A549 (cell line): ENCODE data around the gene PRR14. TPM values are rescaled to one million over a fixed set of nuclear protein-coding genes. Genes with fewer than 3 reads are reported as not detected.

Source experiments
- ATAC-seq, 2 experiments: fragments of 200-7000 bp in 1 of 2; fragments of >200 bp in 1 of 2; cut with Nextera tagmentation in 1 of 2; cut with Tn5 transposase in 1 of 2; 3 replicates each; pipeline versions ENCODE4 v1.8.0 to v1.9.1; 2018 to 2020; ENCODE audit warnings: mild to moderate bottlenecking in 1 of 2, moderate library complexity in 1 of 2
- CTCF ChIA-PET: fragments of 300-600 bp; sonication (Branson Sonifier 250); formaldehyde crosslinking; extraction: SDS; loops from one replicate; lab custom pipeline; 2021; ENCODE audit warnings: antibody characterized with exemption, inconsistent platforms; lab: Yijun Ruan, JAX
- POLR2A ChIA-PET: fragments of 350-600 bp; formaldehyde crosslinking; extraction: SDS; loops from one replicate; lab custom pipeline; 2021; ENCODE audit warnings: antibody characterized with exemption, inconsistent platforms; lab: Yijun Ruan, JAX
- DNase-seq, 2 experiments: peaks; one replicate each; pipeline versions ENCODE4 v3.0.0 to v3.0.0-alpha.2; 2011 to 2016; ENCODE audit warnings: low read depth in 1 of 2, low spot score in 1 of 2
- FAIRE-seq: peaks from 2 replicates; lab custom pipeline; 2011; peaks lifted over from hg19 to GRCh38; lab: Jason Lieb, UNC
- H3K27ac ChIP-seq, 2 experiments: fragments of >200 bp; sonication (Bioruptor Twin); formaldehyde crosslinking; 3 replicates each; pipeline ENCODE4 v1.5.1; 2016 to 2017
- H3K4me1 ChIP-seq: fragments of >200 bp; sonication (Bioruptor Twin); formaldehyde crosslinking; 3 replicates; pipeline ENCODE4 v1.6.1; 2016
- H3K4me2 ChIP-seq: fragments of >200 bp; sonication (Bioruptor Twin); formaldehyde crosslinking; 3 replicates; pipeline ENCODE4 v1.6.1; 2016
- H3K4me3 ChIP-seq: fragments of >200 bp; sonication (Bioruptor Twin); formaldehyde crosslinking; 3 replicates; pipeline ENCODE4 v1.5.1; 2016
- H3K9me3 ChIP-seq: fragments of >200 bp; sonication (Bioruptor Twin); formaldehyde crosslinking; 3 replicates; pipeline ENCODE4 v1.6.1; 2016
- BHLHE40 ChIP-seq: IDR thresholded peaks from 2 replicates; pipeline ENCODE4 v1.6.1; 2012; ENCODE audit warnings: low read depth, low read length, inconsistent platforms
- CBX2 ChIP-seq: fragments of 200-600 bp; sonication (generic); IDR thresholded peaks from 2 replicates; pipeline ENCODE4 v1.6.1; 2016; ENCODE audit warnings: low read depth, mild to moderate bottlenecking, borderline replicate concordance
- CEBPB ChIP-seq, 2 experiments: fragments of >200 bp in 1 of 2; sonication (Bioruptor Twin) in 1 of 2; formaldehyde crosslinking in 1 of 2; IDR thresholded peaks; 2 replicates each; pipeline ENCODE4 v1.6.1; 2012 to 2016
- CHD2 ChIP-seq: fragments of 150-350 bp; IDR thresholded peaks from 2 replicates; pipeline ENCODE4 v1.6.1; 2014; ENCODE audit warnings: low read length; ENCODE audit not compliant: partially characterized antibody
- EP300 ChIP-seq, 2 experiments: fragments of >200 bp; sonication (Bioruptor Twin); formaldehyde crosslinking; IDR thresholded peaks; 2 replicates in 1 of 2; 3 replicates in 1 of 2; pipeline ENCODE4 v1.6.1; 2016 to 2017
- FOSB ChIP-seq: fragments of 250-450 bp; sonication (Bioruptor Pico); IDR thresholded peaks from 2 replicates; pipeline ENCODE4 v1.5.0; 2020; ENCODE audit warnings: mild to moderate bottlenecking, moderate library complexity
- GATA3 ChIP-seq: IDR thresholded peaks from 2 replicates; pipeline ENCODE4 v1.6.1; 2012; ENCODE audit warnings: borderline replicate concordance
- HDAC2 ChIP-seq: fragments of 200-600 bp; sonication (generic); IDR thresholded peaks from 2 replicates; pipeline ENCODE4 v1.6.1; 2016
- HOXB5 ChIP-seq: fragments of 250-450 bp; sonication (Bioruptor Pico); IDR thresholded peaks from 2 replicates; pipeline ENCODE4 v1.5.0; 2020; ENCODE audit warnings: mild to moderate bottlenecking, moderate library complexity
- KDM1A ChIP-seq: fragments of 200-600 bp; sonication (generic); IDR thresholded peaks from 2 replicates; pipeline ENCODE4 v1.6.1; 2016; ENCODE audit warnings: low read depth, mild to moderate bottlenecking
- NFE2L2 ChIP-seq: fragments of 150-350 bp; conservative IDR thresholded peaks from 2 replicates; pipeline ENCODE4 v1.6.1; 2014; ENCODE audit warnings: low read length
- POLR2A ChIP-seq: IDR thresholded peaks from 2 replicates; pipeline ENCODE4 v1.6.1; 2012; ENCODE audit warnings: mild to moderate bottlenecking, low read length
- POLR2AphosphoS2 ChIP-seq: conservative IDR thresholded peaks from 2 replicates; pipeline ENCODE4 v1.6.1; 2012; ENCODE audit warnings: low read length, improper control_type of control experiment, inconsistent platforms
- RAD21 ChIP-seq, 2 experiments: fragments of >200 bp in 1 of 2; sonication (Bioruptor Twin) in 1 of 2; formaldehyde crosslinking in 1 of 2; IDR thresholded peaks in 1 of 2; conservative IDR thresholded peaks in 1 of 2; 2 replicates in 1 of 2; 3 replicates in 1 of 2; pipeline ENCODE4 v1.6.1; 2012 to 2018; ENCODE audit warnings: inconsistent platforms in 1 of 2
- RFX5 ChIP-seq: fragments of 450-650 bp; IDR thresholded peaks from 2 replicates; pipeline ENCODE4 v1.7.1; 2014; ENCODE audit warnings: antibody characterized with exemption, mild to moderate bottlenecking, moderate library complexity
- SREBF2 ChIP-seq: fragments of 450-650 bp; IDR thresholded peaks from 2 replicates; pipeline ENCODE4 v1.6.1; 2014; ENCODE audit warnings: mild to moderate bottlenecking, moderate library complexity
- TFCP2L1 ChIP-seq: fragments of 250-450 bp; sonication (Bioruptor Pico); IDR thresholded peaks from 2 replicates; pipeline ENCODE4 v1.5.0; 2021; ENCODE audit warnings: mild to moderate bottlenecking
- TP53 ChIP-seq: fragments of 250-450 bp; sonication (Bioruptor Pico); IDR thresholded peaks from 2 replicates; pipeline ENCODE4 v1.5.0; 2021; ENCODE audit warnings: mild to moderate bottlenecking, moderate library complexity
- ZC3H11A ChIP-seq: fragments of 450-650 bp; IDR thresholded peaks from 2 replicates; pipeline ENCODE4 v1.6.1; 2014; ENCODE audit warnings: antibody characterized with exemption, mild to moderate bottlenecking
- WGBS: methylation state at CpG from one replicate; pipeline ENCODE4 v1.1.6; 2017; ENCODE audit errors: missing lambda C conversion rate; 5-methylcytosine and 5-hydroxymethylcytosine counted together
- polyA plus RNA-seq, 4 experiments: library from polyadenylated mRNA; depleted of rRNA in 3 of 4; stranded (reverse); fragments of >200 nt; fragmentation: RNase III in 1 of 4; extraction: RNeasy Plus Mini Kit Qiagen cat#74134 plus additional on column Dnase treatment in 1 of 4; gene quantifications; 2 replicates in 3 of 4; 3 replicates in 1 of 4; pipeline ENCODE4 v1.2.3, GENCODE V29; 2011 to 2017
- TF ChIP-seq, protein P1 (sequence below): fragments of >200 bp; sonication (Bioruptor Twin); formaldehyde crosslinking; IDR thresholded peaks from 3 replicates; pipeline ENCODE4 v1.5.1; 2016
- TF ChIP-seq, protein P2 (sequence below): IDR thresholded peaks from 2 replicates; pipeline ENCODE4 v1.6.1; 2012
- TF ChIP-seq, protein P3 (sequence below): fragments of 250-450 bp; sonication (Bioruptor Pico); IDR thresholded peaks from 2 replicates; pipeline ENCODE4 v1.5.0; 2020; ENCODE audit warnings: low read depth, mild to moderate bottlenecking, moderate library complexity
- TF ChIP-seq, protein P4 (sequence below): fragments of 250-450 bp; sonication (Bioruptor Pico); IDR thresholded peaks from 2 replicates; pipeline ENCODE4 v1.5.0; 2021; ENCODE audit warnings: mild to moderate bottlenecking, moderate library complexity, borderline replicate concordance
- TF ChIP-seq, protein P5 (sequence below): IDR thresholded peaks from 2 replicates; pipeline ENCODE4 v1.6.1; 2012

PRR14 gene
- polyA plus RNA-seq, 2 of the 4 experiments (the other 2 are of a cell fraction) = 6.3 to 18.2 TPM

DNA sequence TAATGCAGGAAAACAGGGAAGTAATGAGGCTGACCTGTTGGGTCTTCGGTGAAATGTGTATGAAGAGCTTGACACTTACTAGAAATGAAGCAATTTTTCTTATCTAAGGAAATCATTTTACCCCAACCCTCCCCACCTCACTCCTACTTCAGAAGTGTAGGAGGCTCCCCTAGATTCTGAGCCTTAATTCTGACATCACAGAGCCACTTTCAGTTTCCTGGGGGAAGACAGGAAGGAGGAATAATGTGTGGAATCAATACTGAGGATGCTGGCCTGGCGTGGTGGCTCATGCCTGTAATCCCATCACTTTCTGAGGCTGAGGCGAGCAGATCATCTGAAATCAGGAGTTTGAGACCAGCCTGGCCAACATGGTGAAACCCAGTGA lies 27.8 kb downstream of the PRR14 start:
- no peaks in the 10 kb centered on the region for H3K9me3 ChIP-seq
- POLR2A ChIA-PET = no interaction called here
- no peak overlapping the region for H3K27ac ChIP-seq
- FAIRE-seq (no peak), DNase-seq (no peak), ATAC-seq (no peak)
- H3K4me3 ChIP-seq = no peak overlapping the region
- no peaks in the 10 kb centered on the region for H3K4me1 ChIP-seq
- TF ChIP-seq RAD21 (conservative IDR thresholded peaks at IDR 0.05 in 1 of 2, IDR thresholded peaks at IDR 0.05 in 1 of 2) (no peak), ZC3H11A (no peak), POLR2AphosphoS2 (no peak), CEBPB (IDR thresholded peaks at IDR 0.05) (no peak), TFCP2L1 (no peak), BHLHE40 (no peak)
- TF ChIP-seq, protein P1, sequence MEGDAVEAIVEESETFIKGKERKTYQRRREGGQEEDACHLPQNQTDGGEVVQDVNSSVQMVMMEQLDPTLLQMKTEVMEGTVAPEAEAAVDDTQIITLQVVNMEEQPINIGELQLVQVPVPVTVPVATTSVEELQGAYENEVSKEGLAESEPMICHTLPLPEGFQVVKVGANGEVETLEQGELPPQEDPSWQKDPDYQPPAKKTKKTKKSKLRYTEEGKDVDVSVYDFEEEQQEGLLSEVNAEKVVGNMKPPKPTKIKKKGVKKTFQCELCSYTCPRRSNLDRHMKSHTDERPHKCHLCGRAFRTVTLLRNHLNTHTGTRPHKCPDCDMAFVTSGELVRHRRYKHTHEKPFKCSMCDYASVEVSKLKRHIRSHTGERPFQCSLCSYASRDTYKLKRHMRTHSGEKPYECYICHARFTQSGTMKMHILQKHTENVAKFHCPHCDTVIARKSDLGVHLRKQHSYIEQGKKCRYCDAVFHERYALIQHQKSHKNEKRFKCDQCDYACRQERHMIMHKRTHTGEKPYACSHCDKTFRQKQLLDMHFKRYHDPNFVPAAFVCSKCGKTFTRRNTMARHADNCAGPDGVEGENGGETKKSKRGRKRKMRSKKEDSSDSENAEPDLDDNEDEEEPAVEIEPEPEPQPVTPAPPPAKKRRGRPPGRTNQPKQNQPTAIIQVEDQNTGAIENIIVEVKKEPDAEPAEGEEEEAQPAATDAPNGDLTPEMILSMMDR = no peak
- TF ChIP-seq, protein P2, sequence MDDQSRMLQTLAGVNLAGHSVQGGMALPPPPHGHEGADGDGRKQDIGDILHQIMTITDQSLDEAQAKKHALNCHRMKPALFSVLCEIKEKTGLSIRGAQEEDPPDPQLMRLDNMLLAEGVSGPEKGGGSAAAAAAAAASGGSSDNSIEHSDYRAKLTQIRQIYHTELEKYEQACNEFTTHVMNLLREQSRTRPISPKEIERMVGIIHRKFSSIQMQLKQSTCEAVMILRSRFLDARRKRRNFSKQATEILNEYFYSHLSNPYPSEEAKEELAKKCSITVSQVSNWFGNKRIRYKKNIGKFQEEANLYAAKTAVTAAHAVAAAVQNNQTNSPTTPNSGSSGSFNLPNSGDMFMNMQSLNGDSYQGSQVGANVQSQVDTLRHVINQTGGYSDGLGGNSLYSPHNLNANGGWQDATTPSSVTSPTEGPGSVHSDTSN = no peak
- CTCF ChIA-PET = interaction anchor here (0.5 to 1.5 kb wide), 6 partner anchors 9 to 812 kb away, joined by 3 read pairs; no protein-coding TSS in a partner anchor
- 83% methylated on average over 3 of the region's 3 CpGs for WGBS
- H3K4me2 ChIP-seq = no peak overlapping the region

DNA sequence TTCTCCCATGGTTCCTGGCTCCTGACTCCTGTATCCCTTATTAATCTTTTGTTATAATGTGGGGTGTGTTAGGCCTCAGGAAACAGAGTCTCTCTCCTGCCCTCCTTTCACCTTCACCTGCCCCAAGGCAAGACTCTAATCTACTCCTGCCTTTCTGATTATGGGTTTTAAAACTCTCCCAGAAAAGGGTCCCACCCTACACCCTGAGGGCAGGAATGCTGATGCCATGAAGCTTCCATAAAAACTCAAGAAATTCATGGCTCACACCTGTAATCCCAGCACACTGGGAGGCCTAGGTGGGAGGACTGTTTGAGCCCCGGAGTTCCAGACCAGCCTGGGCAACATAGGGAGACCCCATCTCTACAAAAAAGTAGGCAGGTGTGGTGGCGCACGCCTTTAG lies 29.6 kb downstream of the PRR14 start:
- Histone ChIP-seq H3K4me1 (no peaks in the 10 kb centered on the region), H3K9me3 (no peaks in the 10 kb centered on the region), H3K27ac (no peak overlapping the region), H3K4me2 (no peak overlapping the region), H3K4me3 (no peak overlapping the region)
- 75% methylated on average over 3 of the region's 3 CpGs for WGBS
- TF ChIP-seq, protein P2 = no peak
- TF ChIP-seq FOSB (CRISPR knock-in tag) (no peak), RFX5 (no peak), SREBF2 (no peak), EP300 (IDR thresholded peaks at IDR 0.05) (no peak), BHLHE40 (no peak), TP53 (CRISPR knock-in tag) (no peak), CHD2 (no peak), CBX2 (no peak), NFE2L2 (no peak), POLR2A (no peak), RAD21 (conservative IDR thresholded peaks at IDR 0.05 in 1 of 2, IDR thresholded peaks at IDR 0.05 in 1 of 2) (no peak), HDAC2 (no peak)
- TF ChIP-seq, protein P3, sequence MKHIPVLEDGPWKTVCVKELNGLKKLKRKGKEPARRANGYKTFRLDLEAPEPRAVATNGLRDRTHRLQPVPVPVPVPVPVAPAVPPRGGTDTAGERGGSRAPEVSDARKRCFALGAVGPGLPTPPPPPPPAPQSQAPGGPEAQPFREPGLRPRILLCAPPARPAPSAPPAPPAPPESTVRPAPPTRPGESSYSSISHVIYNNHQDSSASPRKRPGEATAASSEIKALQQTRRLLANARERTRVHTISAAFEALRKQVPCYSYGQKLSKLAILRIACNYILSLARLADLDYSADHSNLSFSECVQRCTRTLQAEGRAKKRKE = no peak
- ATAC-seq = no peak
- ChIA-PET POLR2A (interaction anchor here (0.8 kb wide), 1 partner anchor 22 kb away, joined by 3 read pairs; no protein-coding TSS in a partner anchor), CTCF (interaction anchor here (1.7 kb wide), 1 partner anchor 17 kb away, joined by 4 read pairs; no protein-coding TSS in a partner anchor)
- no peak for DNase-seq
- FAIRE-seq = no peak

DNA sequence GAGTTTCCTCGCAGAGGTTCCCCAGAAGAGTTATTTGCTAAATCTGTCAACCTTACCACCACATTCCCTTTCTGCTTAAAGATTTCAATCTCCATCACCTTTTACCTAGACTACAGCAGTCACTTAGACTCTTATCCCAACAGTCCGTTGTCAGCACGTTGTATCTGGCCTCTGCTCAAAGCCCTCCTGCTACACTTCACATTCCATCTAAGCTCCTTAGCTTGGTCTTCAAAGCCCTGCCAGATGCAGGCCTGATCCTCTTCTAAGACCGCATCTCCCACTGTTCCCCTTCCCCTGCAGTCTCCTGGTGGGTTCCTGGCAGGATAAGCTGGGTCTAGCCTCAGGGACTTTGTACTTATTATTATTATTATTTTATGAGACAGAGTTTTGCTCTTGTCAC lies 37.9 kb downstream of the PRR14 start:
- POLR2A ChIA-PET = interaction anchor here (1.1 to 1.8 kb wide), 2 partner anchors 10 to 30 kb away, joined by 3 to 4 read pairs; partner anchors contain the start of gene SRCAP
- 83% methylated on average over 4 of the region's 4 CpGs for WGBS
- FAIRE-seq = no peak
- no peaks in the 10 kb centered on the region for H3K9me3 ChIP-seq
- DNase-seq = no peak
- H3K4me2 ChIP-seq = no peak overlapping the region
- H3K4me1 ChIP-seq = no peaks in the 10 kb centered on the region
- ATAC-seq = no peak; a peak in 2 of 6 replicates
- CTCF ChIA-PET = interaction anchor here (1.3 to 4.7 kb wide), 3 partner anchors 9 to 38 kb away, joined by 4 to 22 read pairs (median 6); partner anchors contain the start of gene PRR14
- no peak overlapping the region for H3K27ac ChIP-seq
- no peak overlapping the region for H3K4me3 ChIP-seq
- TF ChIP-seq, protein P3 = no peak
- TF ChIP-seq HOXB5 (CRISPR knock-in tag) (no peak), GATA3 (no peak), KDM1A (no peak)
- TF ChIP-seq, protein P4, sequence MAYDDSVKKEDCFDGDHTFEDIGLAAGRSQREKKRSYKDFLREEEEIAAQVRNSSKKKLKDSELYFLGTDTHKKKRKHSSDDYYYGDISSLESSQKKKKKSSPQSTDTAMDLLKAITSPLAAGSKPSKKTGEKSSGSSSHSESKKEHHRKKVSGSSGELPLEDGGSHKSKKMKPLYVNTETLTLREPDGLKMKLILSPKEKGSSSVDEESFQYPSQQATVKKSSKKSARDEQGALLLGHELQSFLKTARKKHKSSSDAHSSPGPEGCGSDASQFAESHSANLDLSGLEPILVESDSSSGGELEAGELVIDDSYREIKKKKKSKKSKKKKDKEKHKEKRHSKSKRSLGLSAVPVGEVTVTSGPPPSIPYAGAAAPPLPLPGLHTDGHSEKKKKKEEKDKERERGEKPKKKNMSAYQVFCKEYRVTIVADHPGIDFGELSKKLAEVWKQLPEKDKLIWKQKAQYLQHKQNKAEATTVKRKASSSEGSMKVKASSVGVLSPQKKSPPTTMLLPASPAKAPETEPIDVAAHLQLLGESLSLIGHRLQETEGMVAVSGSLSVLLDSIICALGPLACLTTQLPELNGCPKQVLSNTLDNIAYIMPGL (CRISPR knock-in tag) = no peak
- TF ChIP-seq, protein P1 = no peak
- TF ChIP-seq, protein P5, sequence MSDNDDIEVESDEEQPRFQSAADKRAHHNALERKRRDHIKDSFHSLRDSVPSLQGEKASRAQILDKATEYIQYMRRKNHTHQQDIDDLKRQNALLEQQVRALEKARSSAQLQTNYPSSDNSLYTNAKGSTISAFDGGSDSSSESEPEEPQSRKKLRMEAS = no peak
